ENCODE data around the gene NPTX1.
"Not testable (repeated sequence)": the region's sequence is repeated elsewhere in the genome, so short reads cannot be mapped to it uniquely, and the experiment has no call there.

NPTX1 gene

DNA sequence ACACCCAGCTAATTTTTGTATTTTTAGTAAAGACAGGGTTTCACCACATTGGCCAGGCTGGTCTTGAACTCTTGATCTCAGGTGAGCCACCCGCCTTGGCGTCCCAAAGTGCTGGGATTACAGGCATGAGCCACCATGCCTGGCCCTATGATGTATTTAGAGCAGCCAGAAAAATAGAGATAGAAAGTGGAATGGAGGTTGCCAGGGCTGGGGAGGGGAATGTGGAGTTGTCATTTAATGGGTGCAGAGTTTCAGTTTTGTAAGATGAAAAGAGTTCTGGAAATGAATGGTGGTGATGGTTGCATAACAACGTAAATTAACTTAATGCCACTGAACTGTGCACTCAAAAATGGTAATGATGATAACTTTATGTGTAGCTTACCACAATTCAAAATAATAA lies 31.6 kb upstream of the NPTX1 start:
- TF ChIP-seq EZH2phosphoT487 (IDR thresholded peaks at IDR 0.05; ENCODE audit: borderline replicate concordance, low read length), result no peak
- TF ChIP-seq, protein P1, sequence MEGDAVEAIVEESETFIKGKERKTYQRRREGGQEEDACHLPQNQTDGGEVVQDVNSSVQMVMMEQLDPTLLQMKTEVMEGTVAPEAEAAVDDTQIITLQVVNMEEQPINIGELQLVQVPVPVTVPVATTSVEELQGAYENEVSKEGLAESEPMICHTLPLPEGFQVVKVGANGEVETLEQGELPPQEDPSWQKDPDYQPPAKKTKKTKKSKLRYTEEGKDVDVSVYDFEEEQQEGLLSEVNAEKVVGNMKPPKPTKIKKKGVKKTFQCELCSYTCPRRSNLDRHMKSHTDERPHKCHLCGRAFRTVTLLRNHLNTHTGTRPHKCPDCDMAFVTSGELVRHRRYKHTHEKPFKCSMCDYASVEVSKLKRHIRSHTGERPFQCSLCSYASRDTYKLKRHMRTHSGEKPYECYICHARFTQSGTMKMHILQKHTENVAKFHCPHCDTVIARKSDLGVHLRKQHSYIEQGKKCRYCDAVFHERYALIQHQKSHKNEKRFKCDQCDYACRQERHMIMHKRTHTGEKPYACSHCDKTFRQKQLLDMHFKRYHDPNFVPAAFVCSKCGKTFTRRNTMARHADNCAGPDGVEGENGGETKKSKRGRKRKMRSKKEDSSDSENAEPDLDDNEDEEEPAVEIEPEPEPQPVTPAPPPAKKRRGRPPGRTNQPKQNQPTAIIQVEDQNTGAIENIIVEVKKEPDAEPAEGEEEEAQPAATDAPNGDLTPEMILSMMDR (IDR thresholded peaks at IDR 0.05; ENCODE audit: low read depth, low read length, poor library complexity, severe bottlenecking), result no peak
- Histone ChIP-seq H3K4me2 (ENCODE audit: low read length) (no peak overlapping the region), H3K27me3 (ENCODE audit: control insufficient read depth, low read length) (no peaks in the 10 kb centered on the region; the same call in 1 of the 2 replicates), H3K27ac (ENCODE audit: low read depth, low read length) (no peak overlapping the region), H3F3A (ENCODE audit: control insufficient read depth, insufficient read depth) (no peaks in the 10 kb centered on the region), H3K4me3 (ENCODE audit: low read length) (no peak overlapping the region), H4K20me1 (ENCODE audit: control insufficient read depth, insufficient read depth, low read depth, low read length) (no peaks in the 10 kb centered on the region), H3K36me3 (ENCODE audit: control insufficient read depth, low read length) (no peaks in the 10 kb centered on the region), H3K9me3 (ENCODE audit: control insufficient read depth, insufficient read depth, low read length) (no peaks in the 10 kb centered on the region), H3K79me2 (ENCODE audit: control insufficient read depth, low read length) (no peaks in the 10 kb centered on the region), H3K4me1 (ENCODE audit: control insufficient read depth, low read length) (no peaks in the 10 kb centered on the region), H3K9me2 (replicated peaks; ENCODE audit: control insufficient read depth, low read length) (no peaks in the 10 kb centered on the region)

DNA sequence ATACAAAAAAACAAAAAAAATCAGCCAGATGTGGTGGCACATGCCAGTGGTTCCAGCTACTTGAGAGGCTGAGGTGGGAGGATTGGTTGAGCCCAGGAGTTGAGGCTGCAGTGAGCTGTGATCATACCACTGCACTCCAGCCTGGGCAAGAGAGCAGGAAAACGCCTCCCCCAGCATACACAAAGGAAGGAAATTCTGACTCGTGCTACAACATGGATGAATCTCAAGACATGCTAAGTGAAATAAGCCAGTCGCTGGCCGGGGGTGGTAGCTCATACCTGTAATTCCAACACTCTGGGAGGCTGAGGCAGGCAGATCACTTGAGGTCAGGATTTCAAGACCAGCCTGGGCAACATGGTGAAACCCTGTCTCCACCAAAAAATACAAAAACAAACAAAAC lies 30.8 kb upstream of the NPTX1 start:
- H3K27ac ChIP-seq (ENCODE audit: low read depth, low read length), result not testable (repeated sequence)

DNA sequence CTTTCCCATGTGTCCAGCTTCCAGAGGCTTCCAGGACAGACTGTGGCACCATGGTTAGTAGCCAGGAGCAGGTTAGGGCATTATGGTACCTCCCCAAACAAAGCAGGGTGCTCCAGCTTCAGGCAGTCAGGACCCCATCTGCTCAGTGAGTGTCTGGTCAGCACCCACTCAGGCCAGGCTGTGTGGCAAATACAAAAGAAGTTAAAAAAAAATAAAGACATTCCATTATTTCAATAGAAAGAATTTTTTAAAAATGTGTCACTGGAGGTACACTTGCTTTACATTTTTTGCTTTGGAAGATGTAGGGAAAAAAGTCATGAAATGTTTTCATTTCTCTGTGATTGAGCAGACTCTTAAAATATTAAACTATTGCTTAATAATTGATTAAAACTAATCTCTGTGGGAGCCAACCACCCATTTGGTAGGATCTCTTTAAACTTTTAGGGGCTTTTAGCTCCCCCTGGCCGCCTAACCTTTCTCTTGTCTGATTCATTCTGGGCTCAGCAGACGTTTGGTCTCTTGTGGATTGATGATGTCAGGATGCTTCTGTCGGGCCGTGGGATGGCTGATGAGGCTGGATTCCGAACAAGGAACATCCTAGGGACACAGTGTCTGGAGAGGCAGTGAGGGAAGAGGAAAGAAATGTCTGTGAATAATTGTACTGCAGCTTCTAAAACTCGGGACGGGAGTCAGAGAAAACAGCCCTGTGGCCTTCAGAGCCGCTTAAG lies 28.4 kb upstream of the NPTX1 start:
- no peaks in the 10 kb centered on the region for H3K36me3 ChIP-seq (ENCODE audit: control insufficient read depth, low read length)
- TF ChIP-seq, protein P1 (IDR thresholded peaks at IDR 0.05; ENCODE audit: low read depth, low read length, poor library complexity, severe bottlenecking), result no peak
- no peak for TF ChIP-seq EZH2phosphoT487 (IDR thresholded peaks at IDR 0.05; ENCODE audit: borderline replicate concordance, low read length)
- no peak overlapping the region for H3K27ac ChIP-seq (ENCODE audit: low read depth, low read length)
- H3K27me3 ChIP-seq (ENCODE audit: control insufficient read depth, low read length), result no peaks in the 10 kb centered on the region
- H3K4me2 ChIP-seq (ENCODE audit: low read length), result no peak overlapping the region
- no peaks in the 10 kb centered on the region for H3K9me2 ChIP-seq (replicated peaks; ENCODE audit: control insufficient read depth, low read length)
- no peaks in the 10 kb centered on the region for H3K4me1 ChIP-seq (ENCODE audit: control insufficient read depth, low read length)
- H4K20me1 ChIP-seq (ENCODE audit: control insufficient read depth, insufficient read depth, low read depth, low read length), result no peaks in the 10 kb centered on the region
- no peak overlapping the region for H3K4me3 ChIP-seq (ENCODE audit: low read length)
- no peaks in the 10 kb centered on the region for H3K9me3 ChIP-seq (ENCODE audit: control insufficient read depth, insufficient read depth, low read length)
- H3K79me2 ChIP-seq (ENCODE audit: control insufficient read depth, low read length), result no peaks in the 10 kb centered on the region
- H3F3A ChIP-seq (ENCODE audit: control insufficient read depth, insufficient read depth), result no peaks in the 10 kb centered on the region

More for the DNA sequence above, 30.8 kb upstream of the NPTX1 start:
- H3K4me2 ChIP-seq (ENCODE audit: low read length); H3K79me2 ChIP-seq (ENCODE audit: control insufficient read depth, low read length); H3K9me3 ChIP-seq (ENCODE audit: control insufficient read depth, insufficient read depth, low read length); H3F3A ChIP-seq (ENCODE audit: control insufficient read depth, insufficient read depth); H3K4me3 ChIP-seq (ENCODE audit: low read length); H4K20me1 ChIP-seq (ENCODE audit: control insufficient read depth, insufficient read depth, low read depth, low read length); H3K36me3 ChIP-seq (ENCODE audit: control insufficient read depth, low read length); H3K4me1 ChIP-seq (ENCODE audit: control insufficient read depth, low read length); H3K27me3 ChIP-seq (ENCODE audit: control insufficient read depth, low read length); H3K9me2 ChIP-seq (replicated peaks; ENCODE audit: control insufficient read depth, low read length): not testable (repeated sequence)

GRCh38 chr17:80503921-80504320 lies 27.5 kb upstream of the NPTX1 start:
- Histone ChIP-seq H3K9me2 (replicated peaks; ENCODE audit: control insufficient read depth, low read length) (no peaks in the 10 kb centered on the region), H3K4me2 (ENCODE audit: low read length) (no peak overlapping the region), H3K9me3 (ENCODE audit: control insufficient read depth, insufficient read depth, low read length) (no peaks in the 10 kb centered on the region), H3K4me1 (ENCODE audit: control insufficient read depth, low read length) (no peaks in the 10 kb centered on the region), H3K79me2 (ENCODE audit: control insufficient read depth, low read length) (no peaks in the 10 kb centered on the region), H3K36me3 (ENCODE audit: control insufficient read depth, low read length) (no peaks in the 10 kb centered on the region), H3F3A (ENCODE audit: control insufficient read depth, insufficient read depth) (no peaks in the 10 kb centered on the region), H3K4me3 (ENCODE audit: low read length) (no peak overlapping the region), H3K27me3 (ENCODE audit: control insufficient read depth, low read length) (no peaks in the 10 kb centered on the region), H4K20me1 (ENCODE audit: control insufficient read depth, insufficient read depth, low read depth, low read length) (no peaks in the 10 kb centered on the region), H3K27ac (ENCODE audit: low read depth, low read length) (no peak overlapping the region)
- TF ChIP-seq, protein P1 (IDR thresholded peaks at IDR 0.05; ENCODE audit: low read depth, low read length, poor library complexity, severe bottlenecking), result no peak
- TF ChIP-seq EZH2phosphoT487 (IDR thresholded peaks at IDR 0.05; ENCODE audit: borderline replicate concordance, low read length), result no peak

Data from DOHH2 (cell line).